ENCODE results near the gene SSTR5. TPM values are rescaled to one million over a fixed set of nuclear protein-coding genes. Genes with fewer than 3 reads are reported as not detected.

Gene SSTR5
- total and polyA plus RNA-seq, 2 donors (not counting 1 experiment from before 2014, with no cell fraction given): not detected

- 62% methylated on average over 17 of the region's 17 CpGs for WGBS (ENCODE audit: insufficient coverage)
- TF ChIP-seq CTCF (IDR thresholded peaks at IDR 0.05) (no peak), EZH2 (IDR thresholded peaks at IDR 0.05; ENCODE audit: borderline replicate concordance, insufficient read depth, low read depth, low read length, poor library complexity, severe bottlenecking) (no peak)
These were observed 53.5 kb downstream of the SSTR5 start for GRCh38 chr16:1126044-1126443.

GRCh38 chr16:1126586-1126985 is 54.0 kb downstream of the SSTR5 start:
- WGBS (ENCODE audit: insufficient coverage): 45% methylated on average over 9 of the region's 10 CpGs
- Histone ChIP-seq H3K27ac (ENCODE audit: low read length in 2 of 2) (no peak overlapping the region), H3K36me3 (replicated peaks in 1 of 2; ENCODE audit: control extremely low read depth in 1 of 2, control insufficient read depth in 1 of 2, extremely low read depth in 1 of 2, insufficient read depth in 2 of 2, low read length in 1 of 2) (no peaks in the 10 kb centered on the region), H3K9me3 (ENCODE audit: control extremely low read depth in 1 of 3, control insufficient read depth in 2 of 3, insufficient read depth in 1 of 3, low read length in 2 of 3) (peaks cover 0 to 5% (median 0%) of the 10 kb centered on the region in 3 donors), H3K4me3 (ENCODE audit: control extremely low read depth in 1 of 5, extremely low read depth in 1 of 5, insufficient read depth in 1 of 5, low read depth in 2 of 5, low read length in 4 of 5) (no peak overlapping the region), H3K4me1 (ENCODE audit: control insufficient read depth in 2 of 2, insufficient read depth in 2 of 2, low read length in 2 of 2) (no peaks in the 10 kb centered on the region), H3K27me3 (replicated peaks in 1 of 4; ENCODE audit: control extremely low read depth in 1 of 4, control insufficient read depth in 3 of 4, insufficient read depth in 4 of 4, low read length in 3 of 4) (no peaks in the 10 kb centered on the region), H3K4me2 (replicated peaks; ENCODE audit: low read depth, low read length, poor library complexity, severe bottlenecking) (no peak overlapping the region), H2AFZ (ENCODE audit: insufficient read depth, low read depth, low read length, poor library complexity, severe bottlenecking) (no peak overlapping the region), H3K79me2 (ENCODE audit: control insufficient read depth, insufficient read depth, low read length) (no peaks in the 10 kb centered on the region), H3K9ac (ENCODE audit: low read length) (no peak overlapping the region), H4K20me1 (ENCODE audit: control insufficient read depth, insufficient read depth, low read length, poor library complexity, severe bottlenecking) (no peaks in the 10 kb centered on the region)
- no peaks in the 10 kb centered on the region for H3K27me3 Mint-ChIP-seq
- intact Hi-C loops (cut with micrococcal nuclease): no loop called here
- H3K4me3 Mint-ChIP-seq: no peak overlapping the region
- H3K9me3 Mint-ChIP-seq (ENCODE audit: insufficient read depth): no peaks in the 10 kb centered on the region
- TF ChIP-seq CTCF (IDR thresholded peaks at IDR 0.05): no peak
- TF ChIP-seq EZH2 (IDR thresholded peaks at IDR 0.05; ENCODE audit: borderline replicate concordance, insufficient read depth, low read depth, low read length, poor library complexity, severe bottlenecking): no peak
- DNase-seq (no peak), ATAC-seq (ENCODE audit: low read depth) (no peak)
- no peaks in the 10 kb centered on the region for H3K4me1 Mint-ChIP-seq
- CTCF ChIA-PET: no interaction called here
- H3K27ac Mint-ChIP-seq: no peak overlapping the region
- POLR2A ChIA-PET: no interaction called here

More at GRCh38 chr16:1126044-1126443, 53.5 kb downstream of the SSTR5 start:
- Histone ChIP-seq H3K9me3 (ENCODE audit: control extremely low read depth in 1 of 3, control insufficient read depth in 2 of 3, insufficient read depth in 1 of 3, low read length in 2 of 3) (peaks cover 0 to 5% (median 0%) of the 10 kb centered on the region in 3 donors), H3K36me3 (replicated peaks in 1 of 2; ENCODE audit: control extremely low read depth in 1 of 2, control insufficient read depth in 1 of 2, extremely low read depth in 1 of 2, insufficient read depth in 2 of 2, low read length in 1 of 2) (no peaks in the 10 kb centered on the region), H3K27me3 (replicated peaks in 1 of 4; ENCODE audit: control extremely low read depth in 1 of 4, control insufficient read depth in 3 of 4, insufficient read depth in 4 of 4, low read length in 3 of 4) (no peaks in the 10 kb centered on the region), H3K4me3 (ENCODE audit: control extremely low read depth in 1 of 5, extremely low read depth in 1 of 5, insufficient read depth in 1 of 5, low read depth in 2 of 5, low read length in 4 of 5) (no peak overlapping the region), H3K79me2 (ENCODE audit: control insufficient read depth, insufficient read depth, low read length) (no peaks in the 10 kb centered on the region), H3K27ac (ENCODE audit: low read length in 2 of 2) (no peak overlapping the region), H4K20me1 (ENCODE audit: control insufficient read depth, insufficient read depth, low read length, poor library complexity, severe bottlenecking) (no peaks in the 10 kb centered on the region), H3K4me2 (replicated peaks; ENCODE audit: low read depth, low read length, poor library complexity, severe bottlenecking) (no peak overlapping the region), H3K4me1 (ENCODE audit: control insufficient read depth in 2 of 2, insufficient read depth in 2 of 2, low read length in 2 of 2) (no peaks in the 10 kb centered on the region), H3K9ac (ENCODE audit: low read length) (no peak overlapping the region), H2AFZ (ENCODE audit: insufficient read depth, low read depth, low read length, poor library complexity, severe bottlenecking) (no peak overlapping the region)
- CTCF ChIA-PET: no interaction called here
- H3K27ac Mint-ChIP-seq: no peak overlapping the region
- H3K27me3 Mint-ChIP-seq: no peaks in the 10 kb centered on the region
- no peaks in the 10 kb centered on the region for H3K9me3 Mint-ChIP-seq (ENCODE audit: insufficient read depth)
- POLR2A ChIA-PET: no interaction called here
- H3K4me1 Mint-ChIP-seq: no peaks in the 10 kb centered on the region
- no peak for DNase-seq
- intact Hi-C loops (cut with micrococcal nuclease): no loop called here
- ATAC-seq (ENCODE audit: low read depth): no peak
- no peak overlapping the region for H3K4me3 Mint-ChIP-seq

Measured in B cell (primary cell).